CD8-positive, alpha-beta memory T cell (primary cell): Measurements from ENCODE around the gene FSTL4. TPM values are rescaled to one million over a fixed set of nuclear protein-coding genes. Genes with fewer than 3 reads are reported as not detected.

ENCODE experiments used
- CTCF ChIA-PET: fragments of 350-600 bp; sonication (Branson Sonifier 250); formaldehyde crosslinking; loops from one replicate; lab custom pipeline; 2021; ENCODE audit warnings: antibody characterized with exemption; lab: Charles Lee
- POLR2A ChIA-PET: fragments of 350-600 bp; sonication (Branson Sonifier 250); formaldehyde crosslinking; loops from one replicate; lab custom pipeline; 2021; ENCODE audit warnings: antibody characterized with exemption; lab: Charles Lee
- DNase-seq, 5 donors: peaks; one replicate each; pipeline versions ENCODE4 v3.0.0 to v3.0.0-alpha.2; 2020 to 2022; ENCODE audit warnings: mixed read lengths in 1 of 5
- H3K27ac ChIP-seq: one replicate; pipeline ENCODE4 v1.7.0; 2013; ENCODE audit warnings: low read depth, mild to moderate bottlenecking, low read length, moderate library complexity
- H3K27me3 ChIP-seq: 2 replicates; pipeline ENCODE4 v1.7.0; 2013; ENCODE audit warnings: low read length, mild to moderate bottlenecking; ENCODE audit not compliant: insufficient read depth, poor library complexity, severe bottlenecking
- H3K36me3 ChIP-seq: 2 replicates; pipeline ENCODE4 v1.7.0; 2013; ENCODE audit warnings: mild to moderate bottlenecking, low read length, moderate library complexity; ENCODE audit not compliant: insufficient read depth
- H3K4me1 ChIP-seq: 2 replicates; pipeline ENCODE4 v1.7.0; 2013; ENCODE audit warnings: mild to moderate bottlenecking, low read length, moderate library complexity; ENCODE audit not compliant: insufficient read depth
- H3K4me3 ChIP-seq: 2 replicates; pipeline ENCODE4 v1.7.0; 2013; ENCODE audit warnings: mild to moderate bottlenecking, low read length
- H3K9me3 ChIP-seq: 2 replicates; pipeline ENCODE4 v1.7.0; 2013; ENCODE audit warnings: mild to moderate bottlenecking, low read length
- H3K27ac Mint-ChIP-seq, 8 donors: one replicate each; pipeline ENCODE4 v1.8.0; 2020 to 2021; ENCODE audit warnings: mixed read lengths in 8 of 8, mild to moderate bottlenecking in 6 of 8, inconsistent platforms in 3 of 8, moderate library complexity in 3 of 8
- H3K27me3 Mint-ChIP-seq, 2 donors: one replicate each; pipeline ENCODE4 v1.8.0; 2020 to 2021; ENCODE audit warnings: mixed read lengths in 2 of 2, mild to moderate bottlenecking in 1 of 2, moderate library complexity in 1 of 2
- H3K36me3 Mint-ChIP-seq, 3 donors: one replicate each; pipeline ENCODE4 v1.8.0; 2020 to 2021; ENCODE audit warnings: mixed read lengths in 3 of 3, inconsistent platforms in 1 of 3, mild to moderate bottlenecking in 1 of 3
- H3K4me1 Mint-ChIP-seq, 3 donors: one replicate each; pipeline ENCODE4 v1.8.0; 2020 to 2021; ENCODE audit warnings: mixed read lengths in 3 of 3, inconsistent platforms in 1 of 3, mild to moderate bottlenecking in 1 of 3
- H3K4me3 Mint-ChIP-seq, 7 donors: one replicate each; pipeline ENCODE4 v1.8.0; 2020 to 2021; ENCODE audit warnings: mixed read lengths in 7 of 7, mild to moderate bottlenecking in 6 of 7, moderate library complexity in 4 of 7, inconsistent platforms in 2 of 7
- H3K9me3 Mint-ChIP-seq, 5 donors: one replicate each; pipeline ENCODE4 v1.8.0; 2020 to 2022; ENCODE audit warnings: mixed read lengths in 5 of 5, mild to moderate bottlenecking in 3 of 5, moderate library complexity in 2 of 5, inconsistent platforms in 1 of 5
- polyA plus RNA-seq: library from polyadenylated mRNA; unstranded; fragments of 300-500 nt; fragmentation: Illumina TruSeq; gene quantifications from one replicate; pipeline ENCODE4 v1.2.3, GENCODE V29; 2021
- total RNA-seq, 2 experiments: library from RNA; stranded (reverse); gene quantifications; one replicate each; pipeline ENCODE4 v1.2.3, GENCODE V29; 2021

The FSTL4 gene
- total and polyA plus RNA-seq, 3 experiments from 2014 or later, result 0.33 TPM; not detected in 2

- DNase-seq, result no peak
- POLR2A ChIA-PET, result no interaction called here
- Mint-ChIP-seq H3K27me3 (peaks cover 18 to 24% of the 10 kb centered on the region in 2 donors), H3K27ac (no peak overlapping the region), H3K4me3 (no peak overlapping the region), H3K4me1 (no peaks in the 10 kb centered on the region), H3K36me3 (no peaks in the 10 kb centered on the region), H3K9me3 (no peaks in the 10 kb centered on the region)
- no peaks in the 10 kb centered on the region for H3K4me1 ChIP-seq
- H3K9me3 ChIP-seq, result no peaks in the 10 kb centered on the region
- H3K27ac ChIP-seq, result no peak overlapping the region
- CTCF ChIA-PET, result no interaction called here
- no peak overlapping the region for H3K4me3 ChIP-seq
- no peaks in the 10 kb centered on the region for H3K27me3 ChIP-seq
- H3K36me3 ChIP-seq, result no peaks in the 10 kb centered on the region
Measured at GRCh38 chr5:133200256-133200655, 412.1 kb downstream of the FSTL4 start.

- H3K9me3 Mint-ChIP-seq, result no peaks in the 10 kb centered on the region
- Histone ChIP-seq H3K9me3 (no peaks in the 10 kb centered on the region), H3K4me1 (no peaks in the 10 kb centered on the region), H3K36me3 (no peaks in the 10 kb centered on the region), H3K27me3 (no peaks in the 10 kb centered on the region), H3K27ac (no peak overlapping the region), H3K4me3 (no peak overlapping the region)
- POLR2A ChIA-PET, result no interaction called here
- H3K4me1 Mint-ChIP-seq, result no peaks in the 10 kb centered on the region
- H3K36me3 Mint-ChIP-seq, result no peaks in the 10 kb centered on the region
- peak overlapping the region in 1 of 8 donors; percentile 44 for H3K27ac Mint-ChIP-seq
- H3K27me3 Mint-ChIP-seq, result peaks cover 20 to 31% of the 10 kb centered on the region in 2 donors
- DNase-seq, result no peak
- CTCF ChIA-PET, result no interaction called here
- no peak overlapping the region for H3K4me3 Mint-ChIP-seq
Measured at GRCh38 chr5:133199417-133200178, 412.7 kb downstream of the FSTL4 start.

GRCh38 chr5:133198511-133198910 is 413.8 kb downstream of the FSTL4 start:
- Mint-ChIP-seq H3K36me3 (no peaks in the 10 kb centered on the region), H3K4me1 (no peaks in the 10 kb centered on the region), H3K4me3 (no peak overlapping the region), H3K27ac (no peak overlapping the region), H3K9me3 (no peaks in the 10 kb centered on the region), H3K27me3 (peaks cover 21 to 33% of the 10 kb centered on the region in 2 donors)
- no peak overlapping the region for H3K27ac ChIP-seq
- no peaks in the 10 kb centered on the region for H3K9me3 ChIP-seq
- CTCF ChIA-PET, result no interaction called here
- no peak for DNase-seq
- no peaks in the 10 kb centered on the region for H3K4me1 ChIP-seq
- no peak overlapping the region for H3K4me3 ChIP-seq
- no peaks in the 10 kb centered on the region for H3K27me3 ChIP-seq
- H3K36me3 ChIP-seq, result no peaks in the 10 kb centered on the region
- POLR2A ChIA-PET, result no interaction called here

- no peak overlapping the region for H3K27ac Mint-ChIP-seq
- no peaks in the 10 kb centered on the region for H3K36me3 Mint-ChIP-seq
- H3K27me3 ChIP-seq, result no peaks in the 10 kb centered on the region
- H3K4me3 ChIP-seq, result no peak overlapping the region
- no peak overlapping the region for H3K27ac ChIP-seq
- no peaks in the 10 kb centered on the region for H3K4me1 ChIP-seq
- H3K9me3 Mint-ChIP-seq, result no peaks in the 10 kb centered on the region
- no peaks in the 10 kb centered on the region for H3K4me1 Mint-ChIP-seq
- ChIA-PET POLR2A (no interaction called here), CTCF (no interaction called here)
- no peaks in the 10 kb centered on the region for H3K36me3 ChIP-seq
- no peaks in the 10 kb centered on the region for H3K9me3 ChIP-seq
- H3K4me3 Mint-ChIP-seq, result no peak overlapping the region
- peaks cover 21 to 25% of the 10 kb centered on the region in 2 donors for H3K27me3 Mint-ChIP-seq
- DNase-seq, result no peak
Measured at GRCh38 chr5:133196441-133197085, 415.8 kb downstream of the FSTL4 start.

- POLR2A ChIA-PET, result no interaction called here
- H3K4me1 Mint-ChIP-seq, result no peaks in the 10 kb centered on the region
- Histone ChIP-seq H3K4me1 (no peaks in the 10 kb centered on the region), H3K4me3 (no peak overlapping the region), H3K36me3 (no peaks in the 10 kb centered on the region), H3K9me3 (no peaks in the 10 kb centered on the region), H3K27me3 (no peaks in the 10 kb centered on the region), H3K27ac (no peak overlapping the region)
- no peak overlapping the region for H3K4me3 Mint-ChIP-seq
- CTCF ChIA-PET, result no interaction called here
- no peaks in the 10 kb centered on the region for H3K36me3 Mint-ChIP-seq
- no peak overlapping the region for H3K27ac Mint-ChIP-seq
- DNase-seq, result no peak
- no peaks in the 10 kb centered on the region for H3K9me3 Mint-ChIP-seq
- peaks cover 15 to 28% of the 10 kb centered on the region in 2 donors for H3K27me3 Mint-ChIP-seq
Measured at GRCh38 chr5:133195250-133195649, 417.1 kb downstream of the FSTL4 start.

- POLR2A ChIA-PET, result no interaction called here
- H3K36me3 ChIP-seq, result no peaks in the 10 kb centered on the region
- H3K9me3 ChIP-seq, result no peaks in the 10 kb centered on the region
- peaks cover 15 to 31% of the 10 kb centered on the region in 2 donors for H3K27me3 Mint-ChIP-seq
- no peaks in the 10 kb centered on the region for H3K9me3 Mint-ChIP-seq
- H3K4me1 Mint-ChIP-seq, result no peaks in the 10 kb centered on the region
- H3K36me3 Mint-ChIP-seq, result no peaks in the 10 kb centered on the region
- H3K4me1 ChIP-seq, result no peaks in the 10 kb centered on the region
- DNase-seq, result no peak
- no peak overlapping the region for H3K4me3 Mint-ChIP-seq
- no peak overlapping the region for H3K4me3 ChIP-seq
- no peak overlapping the region for H3K27ac ChIP-seq
- CTCF ChIA-PET, result no interaction called here
- H3K27me3 ChIP-seq, result no peaks in the 10 kb centered on the region
- no peak overlapping the region for H3K27ac Mint-ChIP-seq
Measured at GRCh38 chr5:133193794-133194193, 418.5 kb downstream of the FSTL4 start.

GRCh38 chr5:133192716-133193115 is 419.6 kb downstream of the FSTL4 start:
- no peaks in the 10 kb centered on the region for H3K27me3 ChIP-seq
- Mint-ChIP-seq H3K4me3 (no peak overlapping the region), H3K9me3 (no peaks in the 10 kb centered on the region), H3K4me1 (no peaks in the 10 kb centered on the region), H3K36me3 (no peaks in the 10 kb centered on the region), H3K27ac (no peak overlapping the region), H3K27me3 (peaks cover 13 to 39% of the 10 kb centered on the region in 2 donors)
- no peak overlapping the region for H3K4me3 ChIP-seq
- POLR2A ChIA-PET, result no interaction called here
- no peak overlapping the region for H3K27ac ChIP-seq
- no peak for DNase-seq
- H3K36me3 ChIP-seq, result no peaks in the 10 kb centered on the region
- H3K4me1 ChIP-seq, result no peaks in the 10 kb centered on the region
- CTCF ChIA-PET, result no interaction called here
- H3K9me3 ChIP-seq, result no peaks in the 10 kb centered on the region

- Mint-ChIP-seq H3K9me3 (no peaks in the 10 kb centered on the region), H3K4me3 (no peak overlapping the region), H3K27ac (no peak overlapping the region), H3K27me3 (peaks cover 11 to 29% of the 10 kb centered on the region in 2 donors), H3K4me1 (no peaks in the 10 kb centered on the region), H3K36me3 (no peaks in the 10 kb centered on the region)
- H3K27me3 ChIP-seq, result no peaks in the 10 kb centered on the region
- ChIA-PET CTCF (no interaction called here), POLR2A (no interaction called here)
- no peak overlapping the region for H3K27ac ChIP-seq
- H3K9me3 ChIP-seq, result no peaks in the 10 kb centered on the region
- no peak for DNase-seq
- no peak overlapping the region for H3K4me3 ChIP-seq
- H3K4me1 ChIP-seq, result no peaks in the 10 kb centered on the region
- H3K36me3 ChIP-seq, result no peaks in the 10 kb centered on the region
Measured at GRCh38 chr5:133189881-133190280, 422.5 kb downstream of the FSTL4 start.
